ENCODE results near the gene RAP1GDS1. TPM values are rescaled to one million over a fixed set of nuclear protein-coding genes. Genes with fewer than 3 reads are reported as not detected.
A peak's percentile ranks its signal among the peaks of the same experiment; 100 is the strongest.
"Not testable (repeated sequence)": the region's sequence is repeated elsewhere in the genome, so short reads cannot be mapped to it uniquely, and the experiment has no call there.

The RAP1GDS1 gene
- total RNA-seq, 1 experiment from 2014 or later: 54.6 TPM

DNA sequence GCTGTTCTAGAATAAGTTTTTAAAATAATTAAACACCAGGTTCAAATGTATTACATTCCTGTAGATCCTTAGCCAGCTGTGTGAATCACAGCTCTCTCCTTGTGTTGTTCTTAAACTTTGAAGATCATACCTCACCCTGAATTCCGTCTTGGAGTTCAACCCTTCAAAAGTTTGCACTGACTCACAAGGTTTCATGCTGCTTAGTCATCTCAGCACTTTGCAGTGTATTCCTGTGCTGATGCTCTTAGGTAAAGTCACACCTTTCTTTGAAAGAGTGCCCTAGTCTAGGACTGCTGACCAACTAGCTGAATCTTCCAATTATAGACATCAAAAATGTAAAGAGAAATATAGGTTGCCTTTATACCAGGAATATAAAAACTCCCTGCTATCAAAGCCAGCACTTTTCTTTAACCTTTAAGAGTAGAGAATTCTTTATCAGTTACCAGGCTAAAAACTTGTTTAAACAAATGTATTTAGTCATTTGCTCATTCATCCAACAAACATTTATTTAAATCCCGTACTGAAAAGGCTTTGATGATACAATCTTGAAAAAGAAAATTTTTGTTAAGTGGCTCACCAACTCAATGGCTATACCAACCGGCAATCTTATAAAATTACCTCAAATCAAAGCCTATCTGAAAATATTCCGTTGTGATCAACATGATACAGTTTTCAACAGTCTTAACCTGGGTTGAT is 169.7 kb downstream of the RAP1GDS1 start:
- peak; percentile 93 for DNase-seq (ENCODE audit: low read depth)

DNA sequence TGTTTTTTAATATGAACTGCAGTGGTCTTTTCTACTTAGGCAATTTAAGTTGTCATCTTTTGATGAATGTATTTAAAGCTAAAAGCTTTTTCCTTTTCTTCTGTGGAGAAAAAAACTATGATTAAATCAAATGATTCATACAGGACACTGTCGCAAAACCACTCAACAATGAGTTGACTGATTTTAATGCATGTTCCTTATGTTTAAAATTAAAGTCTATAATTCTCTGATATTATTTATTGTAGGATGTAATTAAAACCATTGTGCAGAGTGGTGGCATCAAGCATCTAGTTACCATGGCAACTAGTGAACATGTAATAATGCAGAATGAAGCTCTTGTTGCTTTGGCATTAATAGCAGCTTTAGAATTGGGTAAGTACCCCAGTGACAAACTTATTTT is 172.5 kb downstream of the RAP1GDS1 start:
- peak; percentile 38 for DNase-seq (ENCODE audit: low read depth)

DNA sequence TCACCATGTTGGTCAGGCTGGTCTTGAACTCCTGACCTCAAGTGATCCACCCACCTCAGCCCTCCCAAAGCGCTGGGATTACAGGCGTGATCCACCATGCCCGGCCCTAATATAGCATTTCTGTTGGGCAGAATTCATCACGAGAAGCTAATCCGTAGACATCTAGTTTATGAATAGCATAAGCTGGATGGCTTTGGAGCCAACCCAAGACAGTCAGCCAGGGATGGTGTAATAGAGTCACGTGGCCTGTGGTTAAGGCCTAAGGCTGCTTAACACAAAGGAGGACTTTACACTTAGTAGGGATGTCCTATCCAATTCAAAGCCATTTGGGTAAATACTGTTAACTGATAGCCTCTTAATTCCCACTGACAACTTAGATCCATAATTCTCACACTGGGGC is 173.6 kb downstream of the RAP1GDS1 start:
- no peak for DNase-seq (ENCODE audit: low read depth)

DNA sequence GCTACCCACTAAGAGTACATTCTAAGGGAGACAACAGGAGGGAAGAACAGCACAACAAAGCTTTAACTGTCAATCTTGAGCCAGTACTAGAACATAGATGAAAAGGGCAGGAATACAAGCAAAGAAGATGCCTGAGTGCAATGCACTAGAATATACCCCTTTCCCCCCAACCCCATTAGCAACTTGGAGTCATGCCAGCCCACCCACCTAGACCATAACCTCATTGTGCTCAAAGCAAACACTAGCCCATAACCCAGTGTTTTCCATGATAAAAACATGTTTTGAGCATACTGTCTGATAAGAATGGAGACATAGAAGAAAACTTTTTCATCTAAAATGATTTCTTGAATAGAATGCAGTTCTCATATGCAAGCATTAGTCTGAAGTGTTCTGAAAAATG is 183.2 kb downstream of the RAP1GDS1 start:
- no peak for DNase-seq (ENCODE audit: low read depth)

DNA sequence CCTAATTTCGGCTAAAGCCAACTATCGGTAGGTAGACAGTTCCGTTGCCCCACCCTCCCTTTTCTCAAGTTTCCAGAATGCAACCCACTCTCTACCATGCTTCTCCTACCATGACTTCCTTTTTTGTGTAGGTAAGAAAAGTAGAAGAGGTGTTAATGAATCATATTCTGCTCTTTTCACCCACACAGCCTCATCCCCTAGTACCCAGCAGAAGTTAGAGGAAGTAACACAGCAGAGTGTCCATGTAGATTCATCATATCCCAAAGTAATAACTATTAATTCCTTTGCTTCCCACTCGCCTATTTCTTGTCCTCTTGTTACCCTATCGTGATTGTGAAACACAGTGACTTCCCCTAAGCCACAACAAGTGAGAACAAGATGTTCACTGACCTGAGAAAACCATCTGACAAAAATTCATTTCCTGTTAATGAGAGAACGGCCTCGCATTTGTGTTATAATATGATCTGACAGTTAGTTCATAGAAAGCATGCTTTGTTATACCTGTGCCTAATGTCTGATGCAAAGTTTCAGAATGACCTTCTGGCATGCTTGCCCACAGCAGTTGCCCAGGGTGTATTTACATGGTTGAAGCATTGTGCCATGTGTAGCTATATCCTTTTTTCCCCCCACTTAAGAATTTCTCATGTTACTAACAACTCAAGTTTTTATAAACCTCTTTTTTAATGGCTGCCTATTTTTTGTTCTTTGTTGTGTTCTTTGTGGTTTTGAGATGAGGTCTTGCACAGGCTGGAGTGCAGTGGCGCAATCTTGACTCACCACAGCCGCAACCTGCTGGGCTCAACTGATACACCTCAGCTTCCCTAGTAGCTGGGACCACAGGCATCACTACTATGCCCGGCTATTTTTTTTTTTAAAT is 185.6 kb downstream of the RAP1GDS1 start:
- peak; percentile 90 for DNase-seq (ENCODE audit: low read depth)

DNA sequence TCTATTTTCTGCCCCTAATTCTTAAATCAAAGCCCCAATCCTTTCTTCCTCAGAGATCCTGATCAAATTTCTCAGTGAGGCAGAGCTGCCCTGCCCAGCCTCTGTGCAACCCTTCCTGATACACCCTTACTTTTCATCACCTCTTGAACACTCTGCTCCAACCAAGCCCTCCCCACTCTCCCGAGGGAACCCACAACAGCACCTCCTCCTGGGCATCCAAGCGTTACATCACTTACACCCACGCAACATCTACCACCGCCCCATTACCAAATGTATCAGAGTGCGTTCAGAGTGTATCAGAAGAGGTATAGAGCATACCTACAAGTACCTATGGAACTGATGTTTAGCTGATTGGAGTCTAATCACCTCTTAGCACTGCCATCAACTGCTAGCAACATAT is 186.5 kb downstream of the RAP1GDS1 start:
- no peak for DNase-seq (ENCODE audit: low read depth)

DNA sequence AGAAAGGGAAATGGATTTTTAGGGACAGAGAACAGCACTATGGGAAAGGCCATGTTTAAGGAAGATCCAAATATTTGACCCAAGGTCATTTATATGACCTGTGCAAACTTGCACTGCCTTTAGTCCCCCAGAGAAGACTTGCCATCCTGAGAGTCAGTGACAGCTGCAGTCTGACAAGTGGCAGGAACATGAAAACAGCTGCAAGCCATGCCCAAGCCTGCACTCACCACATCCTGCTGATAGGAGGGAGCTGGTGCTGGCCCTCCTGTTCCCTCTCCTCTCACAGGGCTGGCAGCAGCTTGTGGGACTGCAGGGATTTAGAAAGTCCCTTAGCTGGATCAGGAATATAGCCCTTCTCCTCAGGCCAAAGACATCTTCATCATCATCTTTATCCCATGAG is 187.7 kb downstream of the RAP1GDS1 start:
- no peak for DNase-seq (ENCODE audit: low read depth)

DNA sequence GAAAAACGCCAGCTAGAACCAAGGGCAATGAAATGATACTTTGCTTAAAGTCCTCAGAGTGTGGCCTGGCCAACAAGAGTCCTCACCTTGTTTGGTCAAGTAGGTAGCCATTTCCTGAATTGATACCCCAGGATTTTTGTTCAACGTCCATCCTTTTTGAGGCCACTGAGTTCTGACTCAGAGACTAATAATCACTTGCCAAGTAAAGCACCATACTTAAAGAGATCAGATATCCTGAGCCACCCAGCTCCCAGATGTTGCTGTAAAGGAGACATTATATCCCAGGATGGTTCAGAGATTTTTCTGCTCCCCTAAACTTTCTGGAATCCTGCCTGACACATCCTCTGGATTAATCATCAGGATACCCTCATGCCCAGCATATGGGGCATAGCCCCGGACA is 190.9 kb downstream of the RAP1GDS1 start:
- no peak for DNase-seq (ENCODE audit: low read depth)

DNA sequence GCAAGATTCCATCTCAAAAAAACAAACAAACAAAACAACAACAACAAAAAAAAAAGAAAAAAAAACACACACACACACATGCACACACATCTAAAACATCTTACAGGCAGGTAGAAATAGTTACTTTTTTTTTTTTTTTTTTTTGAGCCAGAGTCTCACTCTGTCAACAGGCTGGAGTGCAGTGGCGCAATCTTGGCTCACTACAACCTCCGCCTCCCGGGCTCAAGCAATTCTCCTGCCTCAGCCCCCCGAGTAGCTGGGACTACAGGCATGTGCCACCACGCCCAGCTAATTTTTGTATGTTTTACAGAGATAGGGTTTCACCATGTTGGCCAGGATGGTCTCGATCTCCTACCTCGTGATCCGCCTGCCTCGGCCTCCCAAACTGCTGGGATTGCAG is 196.2 kb downstream of the RAP1GDS1 start:
- DNase-seq (ENCODE audit: low read depth): not testable (repeated sequence)

DNA sequence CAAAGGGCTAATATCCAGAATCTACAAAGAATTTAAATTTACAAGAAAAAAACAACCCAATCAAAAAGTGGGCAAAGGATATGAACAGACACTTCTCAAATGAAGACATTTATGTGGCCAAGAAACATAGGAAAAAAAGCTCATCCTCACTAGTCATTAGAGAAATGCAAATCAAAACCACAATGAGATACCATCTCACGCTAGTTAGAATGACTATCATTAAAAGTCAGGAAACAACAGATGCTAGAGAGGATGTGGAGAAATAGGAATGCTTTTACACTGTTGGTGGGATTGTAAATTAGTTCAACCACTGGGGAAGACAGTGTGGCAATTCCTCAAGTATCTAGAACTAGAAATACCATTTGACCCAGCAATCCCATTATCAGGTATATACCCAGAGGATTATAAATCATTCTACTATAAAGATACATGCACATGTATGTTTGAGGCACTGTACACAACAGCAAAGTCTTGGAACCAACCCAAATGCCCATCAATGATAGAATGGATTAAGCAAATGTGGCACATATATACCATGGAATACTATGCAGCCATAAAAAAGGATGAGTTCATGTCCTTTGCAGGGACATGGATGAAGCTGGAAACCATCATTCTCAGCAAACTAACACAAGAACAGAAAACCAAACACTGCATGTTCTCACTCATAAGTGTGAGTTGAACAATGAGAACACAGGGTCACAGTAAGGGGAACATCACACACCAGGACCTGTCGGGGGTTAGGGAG is 200.1 kb downstream of the RAP1GDS1 start:
- peak; percentile 49 for DNase-seq (ENCODE audit: low read depth)

DNA sequence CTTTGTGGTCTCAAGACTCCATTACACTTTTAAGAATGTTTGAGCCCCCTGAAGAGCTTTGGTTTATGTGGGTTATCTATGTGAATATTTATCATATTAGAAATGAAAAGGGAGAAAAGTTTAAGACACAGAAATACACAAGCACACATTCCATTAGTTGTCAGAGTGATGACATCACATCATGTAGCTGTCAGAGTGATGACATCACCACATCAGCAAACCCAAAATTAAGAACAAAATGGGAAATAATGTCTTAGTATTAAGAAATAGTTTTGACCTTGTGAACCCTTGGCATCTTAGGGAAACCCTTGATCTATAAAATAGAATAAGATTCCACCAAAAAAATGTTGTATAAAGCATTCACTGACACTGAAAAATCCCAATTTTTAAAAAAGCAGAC is 201.3 kb downstream of the RAP1GDS1 start:
- DNase-seq (ENCODE audit: low read depth): no peak

DNA sequence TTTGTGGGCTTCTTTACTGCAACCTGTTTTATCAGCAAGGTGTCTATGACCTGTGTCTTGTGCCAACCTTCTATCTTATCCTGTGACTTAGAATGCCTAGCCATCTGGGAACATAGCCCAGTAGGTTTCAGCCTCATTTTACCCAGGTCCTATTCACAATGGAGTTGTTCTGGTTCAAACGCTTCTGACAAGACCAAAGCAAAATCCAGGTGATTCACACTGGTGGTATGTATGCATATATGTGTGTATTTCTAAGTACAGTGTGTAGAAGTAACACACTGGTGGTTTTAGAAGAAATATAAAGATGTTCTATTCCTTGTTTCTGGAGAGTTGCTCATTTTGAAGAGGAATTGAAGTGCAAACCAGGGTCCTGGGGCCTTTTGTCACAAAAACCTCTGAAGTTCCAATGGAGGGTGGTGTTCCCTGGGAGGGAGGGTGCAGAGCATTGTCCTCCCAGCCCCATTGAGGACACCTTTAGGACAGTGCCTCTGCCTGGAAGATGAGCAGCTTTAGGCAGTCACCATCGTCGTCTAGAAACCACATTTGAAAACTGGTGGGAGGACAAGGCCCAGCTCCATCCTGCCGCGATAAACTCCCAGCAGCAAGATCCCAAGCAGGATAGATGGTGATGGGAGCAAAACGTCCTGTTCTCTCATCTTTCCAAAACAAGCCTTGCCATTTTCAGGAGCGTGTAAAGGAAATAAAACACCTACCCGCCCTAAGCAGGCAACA is 205.8 kb downstream of the RAP1GDS1 start:
- DNase-seq (ENCODE audit: low read depth): no peak

DNA sequence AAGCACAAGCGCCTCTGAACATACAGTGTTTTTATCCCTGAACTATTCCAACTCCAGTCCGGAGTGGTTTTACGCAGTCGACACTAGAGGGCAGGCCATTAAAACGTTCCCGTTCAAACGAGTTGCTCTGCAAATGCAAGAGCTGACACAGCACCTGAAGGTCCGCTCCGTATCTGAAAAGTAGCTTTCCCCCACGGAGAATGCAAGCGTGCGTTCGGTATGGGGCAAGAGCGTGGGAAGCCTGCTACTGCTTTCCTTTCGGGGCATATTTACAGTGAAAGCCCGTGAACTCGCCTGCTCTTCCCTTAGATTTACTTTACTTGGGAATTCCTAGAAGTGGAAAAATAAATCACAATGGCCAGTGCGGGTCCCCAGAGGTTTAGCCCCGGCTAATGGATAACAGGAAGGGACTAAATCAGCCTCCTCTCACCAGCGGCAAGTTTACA is 206.5 kb downstream of the RAP1GDS1 start:
- peak; percentile 86 for DNase-seq (ENCODE audit: low read depth)

DNA sequence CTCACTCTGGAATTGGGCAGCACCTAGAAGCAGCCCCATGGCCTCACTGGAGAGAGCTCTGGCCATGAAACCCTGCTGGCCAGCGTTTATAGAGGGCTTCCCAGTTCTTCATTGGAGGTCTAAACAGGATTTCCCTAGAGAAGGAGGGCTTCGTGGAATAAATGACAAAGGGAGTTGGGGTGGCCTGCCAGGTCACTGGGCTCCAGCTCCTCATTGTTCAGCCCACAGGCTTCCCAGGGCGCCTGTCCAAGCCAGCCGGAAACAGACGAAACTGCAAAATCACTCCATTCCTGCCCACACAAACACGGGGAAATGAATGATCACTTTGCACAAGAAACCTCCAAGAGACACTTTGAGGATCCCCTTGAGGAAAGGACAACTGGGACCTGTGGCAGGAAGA is 207.5 kb downstream of the RAP1GDS1 start:
- DNase-seq (ENCODE audit: low read depth): peak; percentile 67

DNA sequence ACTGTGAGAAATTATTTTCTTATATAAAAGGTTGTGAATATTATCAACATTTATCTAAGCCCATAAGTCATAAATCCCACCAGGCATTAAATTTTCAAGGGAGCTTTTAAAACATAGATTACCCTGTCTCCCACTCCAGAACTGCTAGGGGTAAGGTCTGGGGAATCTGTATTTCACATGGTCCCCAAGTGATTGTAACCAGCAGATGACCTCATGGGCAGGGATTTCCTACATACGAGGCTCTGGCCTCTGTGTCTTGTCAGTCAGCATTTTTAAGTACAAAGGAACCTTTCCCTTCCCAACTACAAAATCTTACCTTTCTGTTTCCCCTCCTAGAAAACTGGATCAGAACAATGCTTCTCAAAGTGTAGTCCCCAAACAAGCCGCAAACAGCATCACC is 208.6 kb downstream of the RAP1GDS1 start:
- no peak for DNase-seq (ENCODE audit: low read depth)

DNA sequence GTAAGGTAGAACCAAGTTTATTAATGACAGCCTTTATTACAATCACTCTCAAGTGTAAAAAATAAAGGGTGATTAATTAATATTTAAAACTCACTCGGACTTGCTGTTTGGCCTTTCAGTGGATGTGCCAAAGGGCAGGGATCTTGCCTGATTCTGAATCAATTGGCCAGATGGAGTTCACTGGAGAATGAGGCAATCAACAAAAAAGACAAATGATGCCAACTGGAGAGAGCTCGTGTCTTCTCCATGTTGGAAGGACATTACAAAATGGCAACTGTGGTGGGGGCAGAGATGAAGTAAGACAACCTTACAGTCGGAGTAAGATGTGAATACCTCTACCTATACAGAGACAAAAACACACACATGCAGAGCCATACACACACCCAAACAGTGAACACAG is 209.2 kb downstream of the RAP1GDS1 start:
- DNase-seq (ENCODE audit: low read depth): no peak

DNA sequence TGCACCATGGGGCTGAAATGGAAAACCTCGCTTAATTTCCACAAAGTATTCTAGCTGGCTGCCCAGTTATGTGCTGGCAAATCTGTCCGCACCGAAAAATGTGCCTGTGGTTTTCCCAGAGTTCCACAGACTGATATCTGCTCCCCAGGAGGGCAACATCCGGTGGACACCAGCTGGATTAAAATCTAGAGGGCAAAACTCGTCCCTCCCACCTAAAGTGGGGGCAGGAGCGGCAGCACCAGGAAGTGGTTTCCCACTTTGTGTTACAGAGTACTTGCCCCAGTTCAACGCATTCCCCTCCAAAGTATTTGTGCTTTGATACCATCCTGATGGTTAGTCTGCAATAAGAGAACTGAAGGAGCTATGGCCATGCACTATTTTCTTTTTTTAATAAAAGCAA is 209.6 kb downstream of the RAP1GDS1 start:
- peak; percentile 93 for DNase-seq (ENCODE audit: low read depth)

DNA sequence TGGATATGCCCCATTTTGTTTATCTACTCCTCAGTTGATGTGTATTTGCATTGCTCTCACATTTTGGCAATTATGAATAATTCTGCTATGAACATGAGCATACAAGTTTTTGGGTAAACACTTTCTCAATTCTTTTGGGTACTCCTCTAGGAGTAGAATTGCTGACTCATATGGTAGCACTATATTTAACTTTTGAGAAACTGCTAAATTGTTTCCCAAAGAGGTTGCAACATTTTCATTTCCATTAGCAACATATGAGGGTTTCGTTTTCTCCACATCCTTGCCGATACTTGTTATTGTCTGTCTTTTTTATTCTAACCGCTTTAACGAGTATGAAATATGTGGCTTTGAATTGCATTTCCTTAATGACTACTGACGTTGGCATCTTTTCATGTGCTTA is 211.9 kb downstream of the RAP1GDS1 start:
- no peak for DNase-seq (ENCODE audit: low read depth)

DNA sequence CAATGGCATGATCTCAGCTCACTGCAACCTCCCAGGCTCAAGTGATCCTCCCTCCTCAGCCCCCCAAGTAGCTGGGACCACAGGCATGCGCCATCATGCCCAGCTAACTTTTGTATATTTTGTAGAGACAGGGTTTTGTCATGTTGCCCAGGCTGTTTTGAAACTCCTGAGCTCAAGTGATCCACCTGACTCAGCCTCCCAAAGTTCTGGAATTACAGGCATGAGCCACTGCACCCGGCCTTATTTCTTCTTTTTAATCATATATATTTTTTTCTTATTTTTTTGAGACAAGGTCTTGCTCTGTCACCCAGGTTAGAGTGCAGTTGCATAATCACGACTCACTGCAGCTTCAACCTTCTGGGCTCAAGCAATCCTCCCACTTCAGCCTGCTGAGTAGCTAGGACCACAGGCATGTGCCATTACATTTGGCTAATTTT is 213.2 kb downstream of the RAP1GDS1 start:
- DNase-seq (ENCODE audit: low read depth): peak; percentile 68

DNA sequence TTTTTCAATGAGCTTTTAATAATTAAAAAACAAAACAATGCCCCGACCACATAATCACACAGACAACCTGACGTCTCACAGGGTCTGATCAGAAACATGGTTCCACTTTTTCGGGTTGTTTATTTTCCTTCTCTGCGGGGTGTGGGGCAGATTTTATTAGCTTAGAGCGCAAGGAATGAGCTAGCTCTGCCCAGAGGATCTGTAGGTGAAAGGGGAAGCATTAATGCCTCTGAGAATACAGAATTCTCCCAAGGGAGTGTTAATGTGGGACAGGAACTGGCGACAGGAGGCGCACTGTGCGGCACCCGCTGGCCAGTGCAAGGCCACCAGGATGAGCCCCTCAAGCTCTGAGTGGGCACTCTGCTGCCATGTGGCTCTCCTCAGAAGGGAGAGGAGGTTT is 215.7 kb downstream of the RAP1GDS1 start:
- DNase-seq (ENCODE audit: low read depth): no peak

DNA sequence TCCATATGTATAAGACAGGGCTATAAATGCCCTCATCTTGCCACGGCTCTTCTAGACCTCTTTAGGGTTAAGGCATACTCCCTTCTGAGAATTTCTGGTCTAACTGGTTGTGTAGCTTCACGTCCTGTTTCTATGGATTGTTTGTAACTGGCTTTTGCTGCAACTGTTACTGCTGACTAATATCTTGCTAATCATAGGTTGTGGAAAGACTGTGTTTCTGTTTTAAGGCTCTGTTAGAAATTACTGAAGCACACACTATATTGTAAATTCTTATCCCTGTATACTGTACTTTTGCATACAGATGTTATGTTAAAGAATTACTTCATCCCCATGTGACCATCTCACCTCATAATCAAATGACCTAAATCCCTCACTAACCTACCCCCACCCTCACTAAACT is 218.4 kb downstream of the RAP1GDS1 start:
- DNase-seq (ENCODE audit: low read depth): not testable (repeated sequence)

DNA sequence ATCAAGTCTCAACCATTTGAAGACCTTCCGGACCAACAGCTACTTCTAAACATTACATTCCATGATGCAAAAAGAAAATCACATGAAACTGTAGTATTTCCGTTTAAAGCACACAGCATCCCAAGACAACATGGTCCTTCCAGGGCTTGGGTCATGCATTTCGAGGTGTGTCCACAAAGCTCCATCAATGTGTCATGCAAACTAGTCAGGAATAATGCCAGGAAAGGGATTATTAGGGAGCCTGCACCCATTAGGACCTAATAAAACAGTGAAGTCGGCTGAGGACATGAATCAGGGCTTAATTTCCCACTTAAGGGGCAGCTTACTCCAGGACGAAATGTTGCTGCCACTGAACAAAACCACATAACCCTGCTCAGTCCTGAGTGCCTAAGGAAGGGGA is 219.4 kb downstream of the RAP1GDS1 start:
- DNase-seq (ENCODE audit: low read depth): no peak
